T-helper 2 cell treated with Interferon-gamma antibody and Interleukin-4, amounts not matched to agents 5 μg/mL and 100 μg/mL, for 36 hours (primary cell): Measurements from ENCODE around the gene MRPL4.

Experiments
- DNase-seq: peaks from one replicate; pipeline ENCODE4 v3.0.0; 2021; ENCODE audit warnings: low spot score
- H3K27ac Mint-ChIP-seq: one replicate; pipeline ENCODE4 v1.8.0; 2021; ENCODE audit warnings: mild to moderate bottlenecking, mixed read lengths
- H3K27me3 Mint-ChIP-seq: one replicate; pipeline ENCODE4 v1.8.0; 2021; ENCODE audit warnings: low read depth, mixed read lengths
- H3K36me3 Mint-ChIP-seq: one replicate; pipeline ENCODE4 v1.8.0; 2021; ENCODE audit warnings: low read depth, mixed read lengths
- H3K4me1 Mint-ChIP-seq: one replicate; pipeline ENCODE4 v1.8.0; 2021; ENCODE audit warnings: low read depth, mixed read lengths
- H3K4me3 Mint-ChIP-seq: one replicate; pipeline ENCODE4 v1.8.0; 2022; ENCODE audit warnings: mild to moderate bottlenecking, moderate library complexity, mixed read lengths
- H3K9me3 Mint-ChIP-seq: one replicate; pipeline ENCODE4 v1.8.0; 2021; ENCODE audit warnings: mixed read lengths

The MRPL4 gene

GRCh38 chr19:10292206-10292788 is 40.3 kb downstream of the MRPL4 start:
- Mint-ChIP-seq H3K9me3 (no peaks in the 10 kb centered on the region), H3K27me3 (peaks cover 68% of the 10 kb centered on the region), H3K36me3 (no peaks in the 10 kb centered on the region), H3K27ac (peak overlapping the region; percentile 5), H3K4me3 (peak overlapping the region; percentile 87), H3K4me1 (peaks cover 50% of the 10 kb centered on the region)
- DNase-seq = peak; percentile 78

- Mint-ChIP-seq H3K27ac (peak overlapping the region; percentile 29), H3K36me3 (no peaks in the 10 kb centered on the region), H3K9me3 (no peaks in the 10 kb centered on the region), H3K27me3 (peaks cover 65% of the 10 kb centered on the region), H3K4me3 (peak overlapping the region; percentile 87), H3K4me1 (peaks cover 46% of the 10 kb centered on the region)
- no peak for DNase-seq
Observed at GRCh38 chr19:10292789-10293636, 41.0 kb downstream of the MRPL4 start.

- no peaks in the 10 kb centered on the region for H3K9me3 Mint-ChIP-seq
- H3K36me3 Mint-ChIP-seq = no peaks in the 10 kb centered on the region
- no peak overlapping the region for H3K27ac Mint-ChIP-seq
- H3K4me1 Mint-ChIP-seq = peaks cover 42% of the 10 kb centered on the region
- peak overlapping the region; percentile 48 for H3K4me3 Mint-ChIP-seq
- H3K27me3 Mint-ChIP-seq = peaks cover 61% of the 10 kb centered on the region
- DNase-seq = no peak
Observed at GRCh38 chr19:10293637-10294367, 41.8 kb downstream of the MRPL4 start.

GRCh38 chr19:10294368-10294697 is 42.3 kb downstream of the MRPL4 start:
- Mint-ChIP-seq H3K9me3 (no peaks in the 10 kb centered on the region), H3K27me3 (peaks cover 58% of the 10 kb centered on the region), H3K27ac (no peak overlapping the region), H3K4me1 (peaks cover 37% of the 10 kb centered on the region), H3K36me3 (no peaks in the 10 kb centered on the region), H3K4me3 (peak overlapping the region; percentile 48)
- DNase-seq = no peak

- Mint-ChIP-seq H3K4me1 (peaks cover 36% of the 10 kb centered on the region), H3K36me3 (no peaks in the 10 kb centered on the region), H3K27ac (peak overlapping the region; percentile 65), H3K27me3 (peaks cover 59% of the 10 kb centered on the region), H3K9me3 (no peaks in the 10 kb centered on the region), H3K4me3 (peak overlapping the region; percentile 82)
- DNase-seq = peak; percentile 57
Observed at GRCh38 chr19:10295305-10295846, 43.4 kb downstream of the MRPL4 start.

- H3K4me3 Mint-ChIP-seq = peak overlapping the region; percentile 82
- DNase-seq = no peak
- H3K27ac Mint-ChIP-seq = peak overlapping the region; percentile 65
- no peaks in the 10 kb centered on the region for H3K36me3 Mint-ChIP-seq
- H3K27me3 Mint-ChIP-seq = peaks cover 53% of the 10 kb centered on the region
- peaks cover 30% of the 10 kb centered on the region for H3K4me1 Mint-ChIP-seq
- H3K9me3 Mint-ChIP-seq = no peaks in the 10 kb centered on the region
Observed at GRCh38 chr19:10295847-10296591, 44.0 kb downstream of the MRPL4 start.

GRCh38 chr19:10299545-10300458 is 47.8 kb downstream of the MRPL4 start:
- Mint-ChIP-seq H3K9me3 (no peaks in the 10 kb centered on the region), H3K36me3 (no peaks in the 10 kb centered on the region), H3K27ac (no peak overlapping the region), H3K27me3 (peaks cover 20% of the 10 kb centered on the region), H3K4me1 (peaks cover 12% of the 10 kb centered on the region), H3K4me3 (no peak overlapping the region)
- DNase-seq = no peak

GRCh38 chr19:10305139-10305806 is 53.3 kb downstream of the MRPL4 start:
- DNase-seq = no peak
- H3K4me1 Mint-ChIP-seq = no peaks in the 10 kb centered on the region
- H3K36me3 Mint-ChIP-seq = no peaks in the 10 kb centered on the region
- no peak overlapping the region for H3K4me3 Mint-ChIP-seq
- H3K27me3 Mint-ChIP-seq = peaks cover 3% of the 10 kb centered on the region
- H3K9me3 Mint-ChIP-seq = no peaks in the 10 kb centered on the region
- no peak overlapping the region for H3K27ac Mint-ChIP-seq

GRCh38 chr19:10306327-10306726 is 54.3 kb downstream of the MRPL4 start:
- H3K27me3 Mint-ChIP-seq = peaks cover 3% of the 10 kb centered on the region
- H3K36me3 Mint-ChIP-seq = no peaks in the 10 kb centered on the region
- H3K4me1 Mint-ChIP-seq = no peaks in the 10 kb centered on the region
- H3K9me3 Mint-ChIP-seq = no peaks in the 10 kb centered on the region
- H3K4me3 Mint-ChIP-seq = no peak overlapping the region
- DNase-seq = no peak
- no peak overlapping the region for H3K27ac Mint-ChIP-seq

- Mint-ChIP-seq H3K27me3 (no peaks in the 10 kb centered on the region), H3K9me3 (no peaks in the 10 kb centered on the region), H3K27ac (no peak within 1 kb of the TSS), H3K4me1 (no peaks in the 10 kb centered on the region), H3K4me3 (no peak within 1 kb of the TSS), H3K36me3 (no peaks in the 10 kb centered on the region)
- no peak for DNase-seq
Observed at GRCh38 chr19:10309423-10309822, 57.4 kb downstream of the MRPL4 start, which contains the start of gene ZGLP1. TSS of gene ZGLP1 (minus strand) at chr19:10309815.
